T-helper 2 cell (primary cell): ENCODE results near the gene C11orf21.

Experiments
- DNase-seq, 5 experiments: peaks; one replicate each; pipeline versions ENCODE4 v3.0.0 to v3.0.0-alpha.2; 2012 to 2022

The C11orf21 gene

DNA sequence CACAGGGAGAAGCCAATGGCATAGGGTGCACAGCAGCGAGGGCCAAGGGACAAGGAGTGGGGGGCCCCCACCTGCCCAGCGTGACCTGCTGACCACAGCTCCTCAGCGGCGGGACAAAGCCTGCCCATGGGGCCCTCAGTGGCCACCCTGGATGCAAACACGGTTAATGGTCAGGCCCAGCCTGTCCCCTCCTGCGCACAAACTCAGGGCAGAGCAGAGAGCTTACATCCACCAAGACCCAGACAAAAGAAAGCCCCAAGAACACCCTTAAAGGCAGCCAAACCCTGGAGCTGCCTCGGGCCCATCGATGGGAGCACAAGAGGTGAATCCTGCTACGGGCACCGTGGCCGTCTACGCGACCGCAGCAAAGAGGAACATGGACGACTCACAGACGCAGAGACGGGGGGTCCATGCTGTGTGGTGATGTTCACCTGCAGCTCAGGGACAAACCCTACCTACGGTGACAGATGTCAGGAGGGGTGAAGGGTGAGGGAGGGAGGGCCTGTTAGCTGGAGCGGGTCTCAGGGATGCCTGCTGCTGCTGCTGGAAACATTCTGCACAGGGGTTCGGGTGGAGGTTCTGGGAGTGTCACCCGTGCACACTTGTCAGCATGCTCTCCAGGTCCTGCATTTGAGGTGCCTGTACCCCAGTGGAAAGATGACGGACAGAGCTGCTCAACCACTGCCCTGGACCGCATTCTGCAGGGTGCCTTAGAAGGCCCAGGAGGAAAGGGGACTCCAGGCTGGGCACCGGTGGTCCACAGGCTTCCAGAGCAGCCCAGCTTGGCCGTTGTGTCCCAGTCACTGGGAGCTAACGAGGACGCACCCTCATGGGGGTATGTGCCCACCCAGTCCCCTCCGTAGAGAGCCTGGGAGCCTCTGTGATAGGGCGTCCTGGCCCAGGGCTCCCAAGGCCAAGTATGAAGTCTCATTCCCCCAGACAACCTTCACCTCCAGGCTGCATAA, 42.9 kb downstream of the C11orf21 start:
- DNase-seq: no peak

DNA sequence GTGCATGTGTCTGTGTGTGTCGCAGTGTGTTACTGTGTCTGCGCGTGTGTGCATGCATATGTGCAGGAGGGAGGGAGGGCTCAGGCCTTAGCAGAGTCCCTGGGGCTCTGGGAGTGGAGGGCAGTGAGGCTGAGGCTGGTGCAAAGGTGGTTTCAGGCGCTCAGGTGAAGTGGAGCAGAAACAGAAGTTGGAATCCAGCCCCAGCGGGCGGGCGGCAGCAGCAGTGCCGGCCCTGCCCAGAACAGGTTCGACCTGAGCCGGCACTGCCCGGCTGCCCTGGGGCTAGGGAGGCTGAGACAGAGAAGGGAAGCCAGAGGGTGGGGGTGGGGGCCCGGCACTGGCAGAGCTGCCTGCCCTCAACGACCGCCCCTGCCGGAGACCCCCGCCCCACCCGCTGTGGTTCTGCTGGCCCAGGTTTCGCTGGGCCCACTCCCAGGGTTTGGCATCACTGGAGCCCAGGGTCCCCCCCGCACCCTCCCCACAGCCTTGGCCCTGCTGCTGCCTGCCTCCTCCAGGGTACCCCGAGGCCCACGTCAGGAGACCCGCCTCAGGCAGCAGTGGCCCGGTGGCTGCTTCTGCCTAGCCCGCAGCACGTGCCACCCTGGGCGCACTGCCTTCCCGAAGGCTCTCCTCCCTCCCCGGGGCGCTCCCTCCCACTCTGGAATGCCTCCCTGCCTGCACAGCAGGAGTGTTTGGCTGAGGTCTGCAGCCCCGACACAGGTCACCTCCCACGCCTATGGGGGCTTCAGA, 44.6 kb downstream of the C11orf21 start:
- no peak for DNase-seq

DNA sequence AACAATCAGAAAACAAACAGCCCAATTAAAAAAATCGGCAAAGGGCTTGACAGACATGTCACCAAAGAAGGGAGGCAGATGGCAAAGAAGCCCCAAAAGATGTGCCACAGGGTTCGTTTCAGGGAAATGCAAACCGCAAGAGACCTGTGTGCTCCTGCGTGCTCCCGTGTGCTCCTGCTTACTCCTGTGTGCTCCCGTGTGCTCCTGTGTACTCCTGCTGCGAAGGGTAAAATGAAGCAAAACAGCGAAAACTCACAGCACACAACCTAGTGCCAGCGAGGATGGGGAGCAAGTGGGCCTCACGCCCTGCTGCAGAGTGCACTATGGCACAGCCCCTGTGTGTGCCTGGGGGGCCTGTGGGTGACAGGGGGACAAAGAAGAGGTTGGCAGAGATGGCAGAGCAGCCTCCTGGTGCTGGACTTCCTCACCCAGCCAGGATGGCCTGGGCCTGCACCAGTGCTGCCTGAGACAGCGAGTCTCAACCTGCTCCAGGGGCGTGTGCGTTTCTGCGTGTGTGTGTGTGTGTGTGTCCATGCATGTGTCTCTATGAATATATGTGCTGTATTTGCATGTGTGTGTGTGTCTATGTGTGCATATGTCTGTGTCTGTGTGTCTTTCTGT, 45.3 kb downstream of the C11orf21 start:
- no peak for DNase-seq

DNA sequence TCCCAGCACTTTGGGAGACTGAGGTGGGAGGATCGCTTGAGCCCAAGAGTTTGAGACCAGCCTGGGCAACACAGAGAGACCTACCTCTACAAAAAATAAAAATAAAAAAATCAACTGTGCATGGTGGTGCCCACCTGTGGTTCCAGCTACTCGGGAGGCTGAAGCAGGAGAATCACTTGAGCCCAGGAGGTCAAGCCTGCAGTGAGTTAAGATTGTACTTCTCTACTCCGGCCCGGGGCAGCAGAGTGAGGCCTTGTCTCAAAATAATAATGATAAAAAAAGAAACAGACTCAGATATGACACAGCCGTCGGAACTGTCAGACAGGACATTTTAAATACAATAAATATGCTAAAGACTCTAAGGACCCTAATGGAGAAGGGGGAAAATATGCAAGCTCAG, 49.7 kb downstream of the C11orf21 start:
- DNase-seq: no peak

DNA sequence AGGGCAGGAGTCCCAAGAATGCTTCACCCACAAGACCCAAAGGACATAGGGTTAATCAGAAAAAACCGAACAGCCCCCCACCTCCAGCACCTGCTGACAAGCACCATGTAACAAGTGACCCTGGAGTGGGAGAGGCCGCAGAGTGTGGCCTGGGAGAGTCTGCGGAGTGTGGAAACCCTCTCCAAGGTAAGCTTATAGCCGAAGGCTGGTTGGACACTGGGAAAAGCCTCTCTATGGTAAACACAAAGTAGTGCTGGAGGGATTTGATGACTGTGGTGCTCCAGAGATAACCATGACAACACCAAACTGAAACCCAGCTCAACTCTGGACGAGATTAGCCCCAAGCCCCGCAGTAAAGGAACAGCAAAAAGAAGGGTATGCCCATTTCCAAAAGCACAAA, 50.6 kb downstream of the C11orf21 start:
- DNase-seq: no peak

DNA sequence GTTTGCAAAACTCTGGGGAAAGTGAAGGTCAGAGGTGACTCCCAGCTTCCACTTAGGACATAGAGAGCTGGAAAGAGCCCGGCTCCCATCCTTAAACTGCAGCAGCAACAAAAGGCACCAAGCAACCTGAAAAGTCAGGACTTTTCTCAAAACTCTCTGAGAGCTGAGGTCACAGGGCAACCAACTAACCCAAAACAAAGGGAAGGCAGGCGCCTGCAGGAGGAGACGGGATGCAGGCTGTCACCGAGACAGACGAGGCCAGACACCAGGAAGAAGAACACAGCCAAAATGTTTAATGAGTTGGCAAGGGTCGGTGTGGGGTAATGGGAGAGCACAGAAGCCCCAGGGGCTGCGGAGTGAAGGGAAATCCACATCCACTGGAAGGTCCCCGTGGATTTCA, 51.2 kb downstream of the C11orf21 start:
- DNase-seq: no peak

DNA sequence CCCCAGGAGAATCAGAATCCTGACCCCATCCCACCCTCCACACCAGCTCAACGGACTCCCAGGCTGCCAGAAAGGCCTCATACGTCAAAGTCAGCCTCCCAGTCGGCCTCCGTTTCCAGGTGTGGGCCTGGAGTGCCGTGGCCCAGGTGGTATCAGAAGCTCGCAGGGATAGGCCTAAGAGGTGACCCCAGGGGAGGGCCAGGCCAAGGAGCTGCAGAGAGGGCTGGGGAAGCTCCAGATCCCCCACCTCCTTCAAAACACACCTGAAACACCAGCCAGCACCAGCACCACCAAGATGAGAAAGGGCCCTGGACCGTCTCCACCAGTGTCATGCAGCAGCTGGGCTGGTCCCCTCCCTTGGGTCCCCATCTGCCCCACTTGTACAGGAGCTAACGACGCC, 51.7 kb downstream of the C11orf21 start:
- DNase-seq: no peak

DNA sequence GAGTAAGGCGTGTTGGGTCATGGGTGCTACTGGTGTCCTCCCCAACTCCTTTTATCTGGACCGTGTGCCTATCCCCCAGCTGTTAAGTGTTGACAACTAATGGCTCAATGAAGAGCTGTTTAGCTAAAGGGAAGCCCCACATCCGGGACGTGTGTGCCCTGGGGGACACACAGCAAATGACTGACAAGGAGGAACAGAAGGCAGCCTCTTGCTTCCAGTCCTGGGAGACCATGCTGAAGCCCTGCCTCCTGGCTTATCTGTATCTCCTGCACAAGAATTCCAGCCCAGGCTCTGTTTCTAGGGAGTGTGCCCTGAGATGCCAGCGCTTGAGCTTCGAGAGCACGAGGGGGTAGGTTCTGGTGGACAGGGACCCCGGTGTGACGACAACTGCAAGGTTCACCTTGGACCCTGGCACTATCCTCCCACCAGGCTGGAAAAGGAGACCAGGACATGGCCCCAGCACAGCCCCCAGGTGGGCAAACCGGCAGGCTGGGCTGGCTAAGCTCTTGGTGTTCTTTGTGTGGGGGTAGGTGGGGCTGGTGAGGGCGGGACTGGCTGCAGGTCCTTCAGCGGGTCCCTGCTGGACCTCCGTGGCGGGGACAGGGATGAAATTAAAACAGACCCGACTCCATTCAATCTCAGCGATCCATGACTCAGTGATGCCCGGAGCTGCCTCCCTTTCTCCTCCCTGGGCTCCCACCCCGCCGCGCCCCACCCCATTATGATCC, 52.4 kb downstream of the C11orf21 start:
- no peak for DNase-seq

DNA sequence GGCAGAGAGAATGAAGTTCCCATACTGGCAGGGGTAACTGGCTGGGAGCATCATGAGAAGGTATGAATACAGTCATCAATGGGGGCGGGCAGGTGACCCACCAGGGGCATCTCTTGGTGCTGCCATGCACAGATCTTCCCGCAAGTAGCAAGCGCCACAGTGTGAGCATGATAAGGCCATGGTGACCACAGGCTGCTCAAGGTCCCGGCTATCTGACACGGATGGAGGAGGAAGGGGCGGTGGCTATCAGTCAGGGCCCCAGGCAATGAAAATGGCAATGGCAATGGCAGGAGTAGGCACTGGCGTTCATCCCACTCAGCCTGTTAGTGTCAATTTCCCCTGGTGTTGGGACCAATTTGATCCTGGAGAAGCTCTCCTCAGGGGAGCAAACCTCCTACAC, 53.0 kb downstream of the C11orf21 start:
- DNase-seq: no peak

DNA sequence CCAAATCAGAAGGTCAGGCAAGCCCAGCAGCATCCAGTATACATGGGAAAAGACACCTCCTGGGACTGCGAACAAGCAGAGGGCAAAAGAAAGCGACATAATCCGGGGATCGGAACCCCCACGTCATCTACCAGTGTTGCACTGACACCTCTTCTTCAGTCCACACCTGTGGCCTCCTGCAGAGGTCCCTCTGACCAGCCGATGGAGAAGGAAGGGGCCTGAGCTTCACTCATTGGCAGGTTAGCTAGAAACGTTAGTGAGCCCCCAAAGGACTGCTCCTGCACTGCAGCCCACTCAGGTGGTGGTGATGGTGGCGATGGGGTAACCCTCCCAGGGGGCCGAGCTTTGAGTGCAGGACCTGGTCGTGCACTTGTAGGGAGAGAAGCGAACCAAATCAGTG, 53.5 kb downstream of the C11orf21 start:
- DNase-seq: no peak

DNA sequence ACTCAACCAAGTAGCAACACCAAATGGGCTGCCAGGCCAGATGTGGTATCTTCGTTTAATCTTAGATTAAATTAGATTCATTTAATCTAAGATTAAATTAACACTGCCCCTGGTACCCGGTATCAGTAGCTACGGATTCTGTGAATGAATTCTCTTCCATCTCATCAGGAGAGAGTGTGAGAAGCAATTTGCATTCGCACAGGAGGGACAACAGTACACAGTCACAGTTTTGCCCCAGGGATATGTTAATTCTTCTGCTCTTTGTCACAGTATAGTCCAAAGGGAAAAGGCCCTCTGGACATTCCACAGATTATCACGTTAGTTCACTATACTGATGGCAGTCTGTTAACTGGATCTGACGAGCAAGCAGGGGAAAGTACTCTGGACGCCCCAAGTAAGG, 54.2 kb downstream of the C11orf21 start:
- no peak for DNase-seq
